ENCODE results near the gene FGFR3.

Gene FGFR3

GRCh38 chr4:1787411-1788077 lies 5.5 kb upstream of the FGFR3 start:
- DNase-seq (ENCODE audit: low read depth in 2 of 2), result no peak

- no peak for DNase-seq (ENCODE audit: low read depth in 2 of 2)
Measured at GRCh38 chr4:1788254-1788973, 4.7 kb upstream of the FGFR3 start.

- no peak for DNase-seq (ENCODE audit: low read depth in 2 of 2)
Measured at GRCh38 chr4:1789552-1789951, 3.5 kb upstream of the FGFR3 start.

- no peak for DNase-seq (ENCODE audit: low read depth in 2 of 2)
Measured at GRCh38 chr4:1790005-1790404, 3.1 kb upstream of the FGFR3 start.

- DNase-seq (ENCODE audit: low read depth in 2 of 2), result no peak
Measured at GRCh38 chr4:1792158-1792831, 798 bp upstream of the FGFR3 start.

- peak in 1 of 2 donors; percentile 8 for DNase-seq (ENCODE audit: low read depth in 2 of 2)
Measured at GRCh38 chr4:1793496-1793840, 375 bp downstream of the FGFR3 start.

DNA sequence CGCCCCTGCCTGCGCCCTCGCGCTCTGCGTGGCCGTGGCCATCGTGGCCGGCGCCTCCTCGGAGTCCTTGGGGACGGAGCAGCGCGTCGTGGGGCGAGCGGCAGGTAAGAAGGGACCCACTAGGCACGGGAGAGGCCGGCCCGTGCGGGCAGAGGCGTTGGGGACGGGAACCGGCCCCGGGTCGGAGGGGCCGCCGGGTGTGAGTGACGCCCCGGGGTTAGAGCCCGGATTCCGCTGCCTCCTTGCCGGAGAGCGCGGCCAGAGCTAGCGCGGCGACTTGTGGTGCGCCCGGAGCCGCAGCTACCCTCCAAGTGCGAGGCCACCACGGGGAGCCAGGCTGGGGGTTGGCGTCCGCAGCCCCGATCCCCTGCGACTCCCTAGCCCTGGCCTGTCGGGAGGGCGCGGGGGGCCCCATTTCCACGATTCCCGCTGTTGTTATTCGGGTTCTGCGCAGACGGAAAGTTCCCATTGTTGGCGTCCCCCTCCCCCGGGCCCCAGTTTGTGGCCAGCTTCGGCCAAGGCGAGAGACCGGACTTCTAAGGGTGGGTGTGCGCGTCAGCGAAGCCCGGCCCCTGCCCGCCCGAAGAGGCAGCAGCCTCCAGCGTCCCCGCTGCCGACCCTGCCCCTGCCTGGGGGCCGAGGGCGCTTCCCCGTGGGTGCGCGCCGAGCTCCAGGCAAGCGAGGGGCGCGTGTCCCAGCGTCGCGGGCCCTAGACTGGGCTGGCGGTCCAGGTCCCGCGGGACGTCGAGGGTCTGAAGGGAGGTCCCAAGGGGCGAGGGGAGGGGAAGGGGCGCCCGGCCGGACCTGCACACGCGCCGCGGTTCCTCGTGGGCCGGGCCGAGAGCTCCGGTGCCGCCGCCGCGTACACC lies 1.1 kb downstream of the FGFR3 start:
- DNase-seq (ENCODE audit: low read depth in 2 of 2), result no peak

DNA sequence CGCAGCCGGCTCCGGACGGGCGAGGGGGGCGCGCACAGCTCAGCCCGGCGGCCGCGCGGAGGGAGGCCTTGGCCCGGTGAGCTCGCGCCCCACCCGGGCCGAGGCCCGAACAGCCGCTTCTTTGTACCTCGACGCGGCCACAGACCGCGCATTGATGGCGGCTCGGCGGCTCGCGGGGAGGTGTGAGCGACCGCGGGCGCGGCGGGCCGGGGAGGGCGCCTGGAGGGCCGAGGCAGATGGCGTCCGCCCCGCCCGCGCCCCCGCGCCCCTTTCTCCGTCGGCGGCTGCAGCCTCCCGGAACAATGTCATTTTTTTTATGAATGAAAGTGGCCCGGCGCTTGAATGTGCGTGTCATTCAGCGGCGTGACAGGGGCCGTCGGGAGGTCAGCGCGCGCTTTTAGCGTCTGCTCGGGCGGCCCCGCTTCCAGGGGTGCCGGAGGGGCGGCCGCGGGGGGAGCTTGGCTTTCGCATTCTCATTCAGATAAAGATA lies 1.8 kb downstream of the FGFR3 start:
- DNase-seq (ENCODE audit: low read depth in 2 of 2), result no peak

DNA sequence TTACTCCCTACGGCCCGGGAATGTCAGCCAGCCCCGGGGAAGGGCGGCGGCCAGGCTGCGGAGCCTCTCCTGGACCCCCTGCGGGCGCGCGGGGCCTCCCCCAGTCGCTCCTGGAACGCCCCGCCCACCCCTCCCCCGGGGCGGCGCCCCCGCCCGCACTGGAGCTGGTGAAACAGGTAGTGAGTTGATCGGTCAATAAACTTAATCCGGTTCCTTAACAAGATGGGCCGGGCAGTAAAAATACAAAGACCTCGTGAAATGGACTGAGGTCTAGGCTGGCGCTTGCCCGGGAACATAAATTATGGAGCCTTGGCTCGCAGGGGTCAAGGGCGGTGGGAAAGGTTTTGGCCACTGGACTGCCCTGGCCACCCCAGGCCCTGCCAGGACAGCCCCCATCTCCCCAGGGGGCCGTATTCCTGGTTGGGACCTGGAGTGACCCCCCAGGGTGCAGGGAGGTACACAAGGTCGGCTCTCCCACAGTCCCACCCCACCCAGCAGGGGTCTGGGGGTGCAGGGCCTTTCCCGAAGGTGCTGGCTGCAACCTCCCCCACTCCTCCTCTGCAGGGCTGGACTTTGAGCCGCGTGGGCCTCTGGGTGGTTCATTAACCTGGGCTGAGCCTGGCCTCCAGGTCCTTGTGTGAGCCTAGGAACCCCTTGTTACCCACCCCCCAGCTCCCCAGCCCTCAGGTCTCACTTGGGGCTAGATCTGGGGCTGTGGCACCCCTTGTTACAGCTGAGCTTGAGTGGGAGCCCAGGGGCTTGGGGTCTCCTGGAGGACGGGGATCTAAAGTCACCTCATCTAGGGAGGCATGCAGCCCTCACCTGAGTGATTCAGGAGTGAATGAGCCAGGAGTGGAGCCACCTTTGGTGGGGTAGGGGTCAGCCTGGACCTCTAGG lies 2.5 kb downstream of the FGFR3 start:
- DNase-seq (ENCODE audit: low read depth in 2 of 2), result no peak

- DNase-seq (ENCODE audit: low read depth in 2 of 2), result no peak
Measured at GRCh38 chr4:1796486-1797204, 3.6 kb downstream of the FGFR3 start.

DNA sequence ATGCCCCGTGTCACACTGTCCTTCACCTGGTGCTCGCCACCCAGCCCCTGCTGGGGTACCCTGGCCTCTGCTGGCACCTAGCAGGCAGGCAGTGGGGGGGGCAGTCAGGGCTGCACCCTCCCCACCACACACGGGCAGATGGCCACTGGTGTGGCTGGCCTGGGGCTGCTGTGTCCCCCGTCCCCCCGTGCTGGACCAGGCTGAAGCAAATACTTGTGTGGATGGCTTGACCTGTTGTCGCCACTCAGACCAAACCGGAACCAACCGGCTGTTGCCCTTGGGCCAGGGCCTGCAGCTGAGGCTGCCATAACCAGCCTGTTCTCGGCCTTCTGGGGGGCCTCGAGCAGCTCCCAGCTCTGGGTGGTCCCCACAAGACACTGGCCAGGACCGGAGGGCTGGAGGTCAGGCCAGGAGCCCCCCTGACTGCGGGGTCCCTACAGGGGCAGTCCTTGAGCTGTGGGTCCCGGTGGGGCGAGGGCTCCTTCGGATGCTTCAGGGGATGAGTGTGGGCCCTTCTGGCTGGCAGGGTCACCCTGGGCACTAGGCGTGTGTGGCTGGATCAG lies 4.3 kb downstream of the FGFR3 start:
- DNase-seq (ENCODE audit: low read depth in 2 of 2), result no peak

DNA sequence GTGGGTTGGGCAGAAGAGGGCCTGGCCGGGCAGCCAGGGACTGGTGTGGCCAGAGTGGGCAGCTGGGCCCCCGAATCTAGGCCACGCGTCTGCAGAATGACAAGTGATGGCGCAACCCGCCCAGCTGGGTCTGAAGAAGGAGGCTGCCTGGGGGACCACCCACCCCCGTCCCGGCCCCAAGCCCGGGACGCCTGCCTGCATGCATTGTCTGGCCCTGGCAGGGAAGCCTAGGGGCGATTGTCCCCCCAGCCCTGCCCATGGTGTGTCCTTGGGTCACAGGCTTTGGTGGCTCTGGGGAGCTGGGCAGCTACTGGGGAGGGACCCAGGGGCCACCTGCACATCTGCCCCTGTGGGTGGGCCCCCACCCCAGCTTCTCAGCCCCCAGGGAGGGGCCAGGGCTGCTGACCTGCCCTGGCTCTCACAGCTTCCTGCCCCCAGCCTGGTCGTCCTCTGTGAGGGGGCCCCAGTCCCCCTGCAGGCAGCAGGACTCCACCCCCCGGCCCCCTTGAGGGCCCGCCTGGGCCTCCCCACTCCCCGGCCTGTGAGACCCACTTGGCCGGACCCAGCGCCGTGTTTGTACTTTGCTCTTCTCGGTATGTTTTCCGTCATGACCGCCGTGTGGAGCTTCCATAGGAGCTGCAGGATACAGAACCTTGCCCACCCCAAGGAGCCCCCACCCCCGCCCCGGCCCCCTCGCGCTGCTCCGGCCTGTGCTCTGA lies 4.9 kb downstream of the FGFR3 start:
- DNase-seq (ENCODE audit: low read depth in 2 of 2), result no peak

DNA sequence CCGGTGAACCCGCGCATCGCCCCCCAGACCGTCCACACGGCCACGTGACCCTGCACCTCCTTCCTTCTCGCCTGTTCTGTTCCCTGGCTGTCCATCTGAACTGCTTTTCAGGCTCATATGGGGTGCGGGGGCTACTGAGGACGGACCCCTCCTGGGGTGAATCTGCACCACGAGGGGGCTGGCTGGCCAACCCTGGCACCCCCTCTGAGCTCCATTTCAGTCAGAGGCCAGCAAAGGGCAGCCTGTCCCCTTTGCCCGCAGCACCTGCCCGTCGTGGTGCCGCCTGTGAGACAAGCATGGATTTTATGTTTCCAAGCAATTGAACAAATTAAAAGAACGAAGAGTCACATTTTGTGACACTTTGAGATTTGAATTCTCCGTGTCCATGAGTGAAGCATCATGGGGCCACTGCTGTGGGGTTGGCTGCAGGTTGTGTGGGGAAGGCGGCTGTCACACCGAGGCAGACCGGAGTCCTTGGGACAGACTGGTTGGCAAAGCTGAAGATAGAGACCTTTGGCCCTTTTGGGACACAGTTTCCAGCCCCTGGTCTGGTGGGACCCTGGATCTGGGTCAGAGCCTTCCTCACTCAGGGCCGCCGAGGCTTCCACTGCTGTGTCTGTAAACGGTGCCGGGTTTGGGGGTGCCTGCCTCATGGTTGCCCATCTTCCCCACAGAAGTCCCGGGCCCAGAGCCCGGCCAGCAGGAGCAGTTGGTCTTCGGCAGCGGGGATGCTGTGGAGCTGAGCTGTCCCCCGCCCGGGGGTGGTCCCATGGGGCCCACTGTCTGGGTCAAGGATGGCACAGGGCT lies 5.7 kb downstream of the FGFR3 start:
- DNase-seq (ENCODE audit: low read depth in 2 of 2), result no peak

DNA sequence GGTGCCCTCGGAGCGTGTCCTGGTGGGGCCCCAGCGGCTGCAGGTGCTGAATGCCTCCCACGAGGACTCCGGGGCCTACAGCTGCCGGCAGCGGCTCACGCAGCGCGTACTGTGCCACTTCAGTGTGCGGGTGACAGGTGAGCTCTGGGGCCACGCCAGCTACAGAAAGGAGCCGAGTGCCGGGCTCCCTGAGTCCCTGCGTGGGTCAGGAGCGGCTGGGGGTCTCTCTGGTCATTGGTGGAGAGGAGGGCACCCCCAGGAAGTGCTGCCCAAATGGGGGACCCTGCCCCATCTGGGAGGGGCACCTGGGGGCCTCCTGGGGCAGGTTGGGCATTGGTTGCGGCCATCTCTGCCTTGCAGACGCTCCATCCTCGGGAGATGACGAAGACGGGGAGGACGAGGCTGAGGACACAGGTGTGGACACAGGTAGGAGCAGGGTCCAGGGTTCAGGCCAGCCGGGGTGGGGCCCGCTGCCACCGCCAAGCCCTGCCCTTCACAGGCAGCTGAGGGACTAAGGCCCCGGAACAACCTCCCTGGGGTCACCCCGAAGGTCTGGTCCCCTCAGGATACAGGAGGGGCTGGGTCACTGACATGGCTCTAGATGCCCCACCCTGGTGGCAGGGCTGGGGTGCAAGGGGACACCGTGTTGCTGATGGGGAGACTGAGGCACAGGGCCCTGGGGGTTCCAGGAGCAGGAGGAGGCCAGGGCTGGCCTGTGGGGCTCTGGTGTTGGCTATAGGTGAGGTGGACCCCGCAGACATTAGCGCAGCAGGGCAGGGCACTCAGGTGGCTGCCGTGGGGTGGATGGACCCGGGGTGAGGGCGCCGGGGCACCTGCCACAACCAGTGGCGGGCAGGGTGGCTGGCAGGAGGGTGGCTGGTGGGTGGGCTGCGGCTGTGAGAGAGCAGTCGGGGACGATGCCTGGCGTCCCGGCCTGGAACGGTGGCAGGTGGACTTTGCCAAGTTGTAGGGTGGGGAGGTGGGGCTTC lies 6.6 kb downstream of the FGFR3 start:
- no peak for DNase-seq (ENCODE audit: low read depth in 2 of 2)

- DNase-seq (ENCODE audit: low read depth in 2 of 2), result no peak
Measured at GRCh38 chr4:1800805-1801204, 7.7 kb downstream of the FGFR3 start.

DNA sequence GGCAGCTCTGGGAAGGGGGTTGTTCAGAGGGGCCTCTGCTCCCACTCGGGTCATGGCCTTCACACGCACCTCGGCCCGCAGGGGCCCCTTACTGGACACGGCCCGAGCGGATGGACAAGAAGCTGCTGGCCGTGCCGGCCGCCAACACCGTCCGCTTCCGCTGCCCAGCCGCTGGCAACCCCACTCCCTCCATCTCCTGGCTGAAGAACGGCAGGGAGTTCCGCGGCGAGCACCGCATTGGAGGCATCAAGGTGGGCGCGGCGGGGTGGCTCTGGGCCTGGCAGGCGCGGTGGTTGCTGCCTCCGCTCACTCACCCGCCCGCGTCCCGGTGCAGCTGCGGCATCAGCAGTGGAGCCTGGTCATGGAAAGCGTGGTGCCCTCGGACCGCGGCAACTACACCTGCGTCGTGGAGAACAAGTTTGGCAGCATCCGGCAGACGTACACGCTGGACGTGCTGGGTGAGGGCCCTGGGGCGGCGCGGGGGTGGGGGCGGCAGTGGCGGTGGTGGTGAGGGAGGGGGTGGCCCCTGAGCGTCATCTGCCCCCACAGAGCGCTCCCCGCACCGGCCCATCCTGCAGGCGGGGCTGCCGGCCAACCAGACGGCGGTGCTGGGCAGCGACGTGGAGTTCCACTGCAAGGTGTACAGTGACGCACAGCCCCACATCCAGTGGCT lies 8.3 kb downstream of the FGFR3 start:
- no peak for DNase-seq (ENCODE audit: low read depth in 2 of 2)
